ENCODE results near the gene DVL1.

DVL1 gene

DNA sequence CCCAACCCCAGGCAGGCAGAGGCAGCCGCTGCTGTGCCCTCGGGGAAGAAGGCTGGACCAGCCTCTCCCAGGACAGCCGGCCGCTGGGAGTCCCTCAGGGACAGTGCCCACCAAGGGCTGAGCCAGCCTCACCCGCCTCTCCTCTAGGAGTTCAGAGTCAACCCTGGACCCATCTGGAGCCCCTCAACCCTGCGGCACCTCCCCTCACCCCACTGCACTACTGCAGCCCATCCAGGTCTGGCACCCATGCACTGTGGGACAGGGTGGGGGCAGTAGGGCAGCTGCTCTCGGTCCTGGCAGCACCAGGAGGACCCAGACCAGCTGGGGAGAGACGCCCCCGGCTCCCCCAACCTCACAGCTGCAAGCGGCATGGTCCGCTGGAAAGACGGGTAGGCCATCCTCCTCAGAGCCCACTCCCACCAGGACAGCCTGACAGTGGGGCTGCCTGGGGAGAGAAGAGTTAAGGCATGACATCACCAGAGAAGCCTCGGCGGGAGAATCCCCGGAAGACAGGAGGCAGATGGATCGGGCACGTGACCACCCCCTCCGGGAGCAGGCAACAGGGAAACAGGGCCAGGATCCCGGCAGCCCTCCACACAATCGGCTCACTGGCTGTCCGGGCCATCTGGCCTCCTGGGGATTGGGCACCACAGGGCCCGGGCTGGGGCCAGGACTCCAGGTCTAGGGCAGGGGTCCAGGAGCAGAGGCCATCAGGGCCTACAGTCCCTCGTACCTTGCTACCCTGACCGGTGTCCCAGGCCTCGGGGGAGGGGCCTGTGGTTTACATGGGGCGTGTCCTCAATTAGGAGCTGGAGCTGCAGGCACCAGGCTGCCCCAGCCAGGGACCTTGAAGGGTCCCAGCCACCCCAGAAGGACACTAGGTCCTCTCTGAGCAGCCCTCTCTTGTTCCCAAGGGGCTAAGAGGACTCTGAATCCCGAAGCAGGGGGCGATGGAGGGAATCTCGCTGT lies 44.6 kb downstream of the DVL1 start:
- H3K36me3 ChIP-seq (ENCODE audit: control insufficient read depth, low read depth, low read length) = no peaks in the 10 kb centered on the region
- H3K27me3 ChIP-seq (ENCODE audit: control insufficient read depth, insufficient read depth, low read length) = peaks cover 6% of the 10 kb centered on the region
- H3K4me3 ChIP-seq (ENCODE audit: low read length) = peak overlapping the region; percentile 37
- peaks cover 20% of the 10 kb centered on the region for H3K4me1 ChIP-seq (ENCODE audit: control insufficient read depth, low read depth, low read length)
- H3K9ac ChIP-seq (ENCODE audit: low read length) = no peak overlapping the region
- no peak overlapping the region for H3K27ac ChIP-seq (ENCODE audit: low read length)
- H3K9me3 ChIP-seq (ENCODE audit: control insufficient read depth, low read depth, low read length) = no peaks in the 10 kb centered on the region

DNA sequence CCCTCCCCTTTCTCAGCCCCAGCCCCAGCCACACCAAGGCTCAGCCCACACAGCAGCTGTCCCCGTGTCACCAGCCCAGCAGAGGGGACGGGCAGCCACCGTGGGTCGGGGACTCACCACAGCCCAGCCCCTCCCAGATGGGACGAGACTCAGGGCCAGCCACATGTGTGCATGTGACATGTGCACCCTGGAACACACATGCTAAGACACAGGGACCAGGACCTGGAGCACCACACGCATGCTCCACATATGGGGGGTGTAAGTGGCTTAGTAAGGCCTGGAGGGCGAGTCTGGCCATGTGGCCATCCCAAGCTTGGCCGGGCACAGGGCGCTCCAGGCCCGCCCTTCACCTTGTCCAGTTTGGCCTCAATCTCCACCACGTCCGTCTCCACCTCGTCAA lies 45.5 kb downstream of the DVL1 start:
- Histone ChIP-seq H3K9ac (ENCODE audit: low read length) (no peak overlapping the region), H3K4me3 (ENCODE audit: low read length) (no peak overlapping the region), H3K36me3 (ENCODE audit: control insufficient read depth, low read depth, low read length) (no peaks in the 10 kb centered on the region), H3K4me1 (ENCODE audit: control insufficient read depth, low read depth, low read length) (peaks cover 20% of the 10 kb centered on the region), H3K27ac (ENCODE audit: low read length) (no peak overlapping the region), H3K9me3 (ENCODE audit: control insufficient read depth, low read depth, low read length) (no peaks in the 10 kb centered on the region), H3K27me3 (ENCODE audit: control insufficient read depth, insufficient read depth, low read length) (peaks cover 6% of the 10 kb centered on the region)

DNA sequence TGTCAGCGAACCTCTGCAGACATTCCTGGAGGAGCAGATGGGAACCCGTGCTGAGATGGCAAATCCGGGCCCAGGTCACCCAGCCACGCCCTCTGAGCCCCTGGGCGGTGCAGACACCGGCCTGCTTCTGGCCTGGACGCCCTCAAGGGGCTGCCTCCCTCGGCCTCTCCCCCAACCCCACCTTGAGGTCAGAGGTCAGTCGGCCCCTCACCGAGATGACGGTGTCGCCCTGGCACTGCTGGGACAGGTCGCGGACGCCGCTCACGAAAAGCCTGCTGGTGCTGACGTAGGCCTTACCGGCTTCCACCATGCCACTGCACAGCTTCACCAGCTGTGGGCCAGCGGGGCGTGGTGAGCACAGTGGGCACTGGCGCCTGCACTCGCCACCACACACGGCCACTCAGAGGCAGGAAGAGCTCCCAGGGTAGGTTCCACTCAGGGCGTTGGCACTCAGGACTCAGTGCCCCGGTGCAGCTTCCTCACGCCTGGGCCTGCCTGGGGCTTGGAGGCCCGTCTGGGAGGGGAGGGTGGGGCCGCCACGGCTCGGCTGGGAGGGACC lies 46.2 kb downstream of the DVL1 start:
- Histone ChIP-seq H3K36me3 (ENCODE audit: control insufficient read depth, low read depth, low read length) (no peaks in the 10 kb centered on the region), H3K9me3 (ENCODE audit: control insufficient read depth, low read depth, low read length) (no peaks in the 10 kb centered on the region), H3K4me3 (ENCODE audit: low read length) (no peak overlapping the region), H3K27ac (ENCODE audit: low read length) (no peak overlapping the region), H3K9ac (ENCODE audit: low read length) (no peak overlapping the region), H3K4me1 (ENCODE audit: control insufficient read depth, low read depth, low read length) (peaks cover 20% of the 10 kb centered on the region), H3K27me3 (ENCODE audit: control insufficient read depth, insufficient read depth, low read length) (peaks cover 6% of the 10 kb centered on the region)

DNA sequence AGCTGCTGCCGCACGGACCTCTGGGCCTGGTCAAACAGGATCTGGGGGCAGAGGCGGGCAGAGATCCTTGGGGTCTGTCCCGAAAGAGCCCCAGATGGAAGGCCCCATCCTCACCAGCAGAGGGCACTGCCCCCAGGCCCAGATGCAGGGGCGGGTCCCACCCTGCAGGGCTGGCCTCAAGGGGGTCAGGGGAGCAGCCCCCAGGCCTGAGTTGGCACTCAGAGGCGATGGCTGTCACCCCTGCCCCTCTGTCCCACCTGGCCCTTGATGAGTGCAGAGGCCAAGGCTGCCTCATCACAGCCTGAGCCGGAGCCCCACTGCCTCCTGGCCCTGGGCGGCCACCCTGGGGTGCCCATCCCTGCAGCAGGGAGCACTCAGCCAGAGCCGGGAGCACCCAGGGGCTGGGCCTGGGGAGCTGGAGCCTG lies 47.2 kb downstream of the DVL1 start:
- no peaks in the 10 kb centered on the region for H3K36me3 ChIP-seq (ENCODE audit: control insufficient read depth, low read depth, low read length)
- no peak overlapping the region for H3K4me3 ChIP-seq (ENCODE audit: low read length)
- H3K9ac ChIP-seq (ENCODE audit: low read length) = no peak overlapping the region
- no peaks in the 10 kb centered on the region for H3K9me3 ChIP-seq (ENCODE audit: control insufficient read depth, low read depth, low read length)
- H3K27ac ChIP-seq (ENCODE audit: low read length) = no peak overlapping the region
- peaks cover 19% of the 10 kb centered on the region for H3K4me1 ChIP-seq (ENCODE audit: control insufficient read depth, low read depth, low read length)
- peaks cover 5% of the 10 kb centered on the region for H3K27me3 ChIP-seq (ENCODE audit: control insufficient read depth, insufficient read depth, low read length)

DNA sequence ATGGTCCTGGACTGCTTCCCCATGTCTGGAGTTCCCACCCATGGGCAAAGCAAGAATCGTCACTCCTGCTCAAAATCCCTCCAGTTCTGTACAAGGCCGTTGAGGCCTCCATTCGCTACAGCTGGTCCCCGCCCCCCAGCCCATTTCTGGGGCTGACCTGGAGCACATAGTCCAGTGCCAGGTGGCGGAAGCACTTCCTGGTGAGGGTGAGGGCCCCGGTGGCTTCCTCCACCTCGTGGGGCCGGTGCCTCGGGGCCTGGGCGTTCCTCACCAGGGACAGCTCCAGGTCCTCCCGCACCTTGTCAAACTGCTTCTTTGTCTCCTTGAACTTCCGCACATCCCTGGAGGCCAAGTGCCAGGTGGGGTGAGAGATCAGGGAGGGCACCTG lies 48.9 kb downstream of the DVL1 start:
- Histone ChIP-seq H3K4me1 (ENCODE audit: control insufficient read depth, low read depth, low read length) (peaks cover 11% of the 10 kb centered on the region), H3K36me3 (ENCODE audit: control insufficient read depth, low read depth, low read length) (no peaks in the 10 kb centered on the region), H3K27me3 (ENCODE audit: control insufficient read depth, insufficient read depth, low read length) (no peaks in the 10 kb centered on the region), H3K4me3 (ENCODE audit: low read length) (no peak overlapping the region), H3K27ac (ENCODE audit: low read length) (no peak overlapping the region), H3K9me3 (ENCODE audit: control insufficient read depth, low read depth, low read length) (no peaks in the 10 kb centered on the region), H3K9ac (ENCODE audit: low read length) (no peak overlapping the region)

DNA sequence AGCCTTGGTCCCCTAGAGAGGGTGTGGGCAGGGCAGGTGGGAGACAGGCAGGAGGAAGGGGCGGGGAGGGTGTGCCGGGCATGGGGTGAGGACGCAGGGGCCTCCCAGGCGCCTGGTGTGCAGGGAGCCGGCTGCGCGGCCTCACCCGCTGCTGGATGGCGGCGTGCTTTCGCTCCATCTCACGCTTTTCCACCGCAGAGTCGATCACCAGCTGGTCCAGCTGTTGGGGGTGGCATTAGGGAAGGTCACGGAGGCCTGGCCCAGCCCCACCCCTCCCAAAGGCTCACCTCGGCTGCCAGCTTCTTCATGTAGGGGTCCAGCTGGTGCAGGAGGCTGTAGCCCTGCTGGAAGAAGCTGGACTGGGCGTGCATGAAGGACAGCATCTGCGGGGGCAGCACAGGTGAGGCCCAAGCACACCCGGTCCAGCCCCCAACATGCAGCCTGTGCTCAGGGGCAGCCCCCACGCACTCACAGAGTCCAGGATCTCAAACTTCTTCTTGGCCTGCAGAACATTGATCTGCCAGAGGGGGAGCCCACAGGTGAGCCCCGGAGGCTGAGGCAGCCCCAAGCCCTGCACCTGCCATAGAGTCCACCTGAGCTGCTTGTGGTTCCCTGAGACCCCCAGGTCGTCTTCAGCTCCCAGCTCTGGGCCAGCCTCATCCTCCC lies 49.4 kb downstream of the DVL1 start:
- H3K27me3 ChIP-seq (ENCODE audit: control insufficient read depth, insufficient read depth, low read length) = no peaks in the 10 kb centered on the region
- H3K4me1 ChIP-seq (ENCODE audit: control insufficient read depth, low read depth, low read length) = peaks cover 5% of the 10 kb centered on the region
- H3K36me3 ChIP-seq (ENCODE audit: control insufficient read depth, low read depth, low read length) = no peaks in the 10 kb centered on the region
- H3K4me3 ChIP-seq (ENCODE audit: low read length) = no peak overlapping the region
- no peaks in the 10 kb centered on the region for H3K9me3 ChIP-seq (ENCODE audit: control insufficient read depth, low read depth, low read length)
- no peak overlapping the region for H3K9ac ChIP-seq (ENCODE audit: low read length)
- H3K27ac ChIP-seq (ENCODE audit: low read length) = no peak overlapping the region

DNA sequence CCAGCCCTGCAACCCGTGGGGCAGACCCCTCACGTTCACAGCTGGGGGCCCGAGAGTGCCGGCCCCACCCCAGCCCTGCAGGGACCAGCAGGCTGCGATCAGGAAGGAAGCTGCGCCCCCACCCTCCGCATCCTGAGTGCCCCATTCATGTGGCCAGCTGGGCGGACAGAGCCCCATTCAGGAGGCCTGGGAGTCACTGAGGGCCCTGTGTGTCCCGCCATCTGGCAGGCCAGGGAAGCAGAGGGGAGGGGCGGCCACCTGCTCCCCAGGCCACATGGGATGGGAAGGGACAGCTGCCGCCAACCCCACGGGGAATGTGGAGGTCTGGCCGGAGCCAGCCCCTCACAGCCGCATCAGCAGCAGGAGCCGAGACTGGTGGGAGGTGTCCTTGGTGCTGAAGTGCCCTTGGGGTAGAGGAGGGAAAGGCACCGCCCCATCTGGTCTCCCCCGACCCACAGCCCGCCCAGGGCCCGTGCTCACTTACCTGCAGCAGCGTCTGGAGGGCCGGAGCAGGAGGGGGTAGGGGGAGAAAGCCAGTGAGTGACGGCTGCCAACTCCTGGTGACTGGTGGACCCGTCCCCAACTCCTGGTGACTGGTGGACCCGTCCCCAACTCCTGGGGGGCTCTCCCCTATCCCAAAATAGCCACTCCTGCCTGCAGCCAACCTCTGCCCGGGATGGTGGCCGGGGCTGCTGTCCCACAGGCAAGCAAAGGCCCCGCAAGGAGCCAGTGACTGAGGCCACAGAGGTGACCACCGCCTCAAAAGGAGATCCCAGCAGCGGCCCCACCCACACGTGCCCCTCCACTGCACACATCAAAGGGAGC lies 50.1 kb downstream of the DVL1 start:
- Histone ChIP-seq H3K27me3 (ENCODE audit: control insufficient read depth, insufficient read depth, low read length) (no peaks in the 10 kb centered on the region), H3K4me3 (ENCODE audit: low read length) (no peak overlapping the region), H3K4me1 (ENCODE audit: control insufficient read depth, low read depth, low read length) (no peaks in the 10 kb centered on the region), H3K9me3 (ENCODE audit: control insufficient read depth, low read depth, low read length) (no peaks in the 10 kb centered on the region), H3K9ac (ENCODE audit: low read length) (no peak overlapping the region), H3K27ac (ENCODE audit: low read length) (no peak overlapping the region), H3K36me3 (ENCODE audit: control insufficient read depth, low read depth, low read length) (no peaks in the 10 kb centered on the region)

DNA sequence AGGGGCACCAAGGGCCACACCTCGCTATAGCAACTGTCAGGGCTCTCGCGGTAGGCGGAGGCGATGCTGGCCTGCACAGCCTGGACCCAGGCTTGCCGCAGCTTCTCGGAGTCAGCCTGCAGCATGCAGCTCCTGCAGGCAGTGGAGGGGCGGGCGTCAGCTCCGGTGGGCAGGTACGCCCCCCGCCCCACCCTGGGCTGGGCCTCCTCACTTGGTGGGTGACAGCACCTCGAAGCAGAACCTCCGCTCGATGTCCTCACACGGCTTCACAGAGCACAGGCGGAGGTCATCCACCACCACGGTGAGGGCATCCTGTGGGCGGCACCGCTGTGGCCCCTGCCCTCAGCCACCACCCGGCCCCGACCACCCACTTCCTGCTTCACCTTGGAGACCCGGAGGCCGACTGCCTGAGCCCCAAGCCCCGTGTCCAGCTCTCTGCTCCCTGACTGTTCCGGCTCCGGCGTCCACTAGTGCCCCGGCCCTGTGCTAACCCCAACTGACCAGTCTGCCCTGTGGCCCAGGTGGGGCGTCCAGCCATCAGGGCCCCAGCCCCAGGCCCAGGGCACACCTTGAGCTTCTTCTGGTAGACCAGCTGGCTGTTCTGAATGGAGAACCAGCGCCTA lies 51.3 kb downstream of the DVL1 start:
- Histone ChIP-seq H3K4me3 (ENCODE audit: low read length) (no peak overlapping the region), H3K27me3 (ENCODE audit: control insufficient read depth, insufficient read depth, low read length) (no peaks in the 10 kb centered on the region), H3K36me3 (ENCODE audit: control insufficient read depth, low read depth, low read length) (no peaks in the 10 kb centered on the region), H3K9ac (ENCODE audit: low read length) (no peak overlapping the region), H3K9me3 (ENCODE audit: control insufficient read depth, low read depth, low read length) (no peaks in the 10 kb centered on the region), H3K27ac (ENCODE audit: low read length) (no peak overlapping the region), H3K4me1 (ENCODE audit: control insufficient read depth, low read depth, low read length) (no peaks in the 10 kb centered on the region)

DNA sequence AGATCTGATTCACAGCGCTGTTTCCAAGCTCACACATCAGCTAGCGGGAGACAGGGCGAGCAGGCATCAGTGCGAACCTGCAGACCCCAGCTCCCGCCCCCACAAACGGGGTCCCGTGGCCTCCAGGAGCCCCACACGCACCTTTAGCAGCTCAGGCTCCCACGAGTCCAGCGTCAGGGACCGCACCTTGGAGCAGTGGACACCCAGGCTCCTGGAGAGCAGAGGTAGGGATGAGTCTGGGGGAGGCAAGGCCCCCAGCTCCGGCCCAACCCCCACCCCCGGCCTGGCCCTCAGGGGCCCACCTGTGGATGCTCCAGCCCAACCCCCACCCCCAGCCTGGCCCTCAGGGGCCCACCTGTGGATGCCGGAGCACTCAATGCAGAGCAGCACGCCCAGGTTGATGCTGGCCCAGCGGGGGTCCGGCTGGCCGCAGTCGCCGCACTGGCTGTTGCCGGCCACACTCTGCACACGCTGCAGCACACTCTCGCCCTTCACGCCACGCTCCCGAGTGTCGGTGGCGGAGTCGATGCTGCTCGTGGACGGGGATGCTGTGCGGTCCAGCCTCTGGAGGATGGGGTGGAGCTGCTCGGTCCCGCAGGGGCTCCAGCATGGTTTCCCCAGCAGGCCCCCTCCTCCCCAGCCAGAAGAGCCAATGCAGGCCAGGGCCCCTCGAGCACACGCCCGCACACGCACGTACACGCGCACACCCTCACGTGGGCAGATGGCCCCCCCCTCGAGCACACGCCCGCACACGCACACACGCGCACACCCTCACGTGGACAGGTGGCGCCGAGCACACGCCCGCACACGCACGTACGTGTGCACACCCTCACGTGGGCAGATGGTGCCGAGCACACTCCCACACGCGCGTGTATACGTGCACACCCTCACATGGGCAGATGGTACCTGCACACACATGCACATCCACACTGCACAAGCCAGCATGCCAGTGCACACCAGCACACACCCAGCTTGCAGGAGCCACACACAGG lies 52.9 kb downstream of the DVL1 start:
- Histone ChIP-seq H3K4me1 (ENCODE audit: control insufficient read depth, low read depth, low read length) (no peaks in the 10 kb centered on the region), H3K27me3 (ENCODE audit: control insufficient read depth, insufficient read depth, low read length) (no peaks in the 10 kb centered on the region), H3K9me3 (ENCODE audit: control insufficient read depth, low read depth, low read length) (no peaks in the 10 kb centered on the region), H3K4me3 (ENCODE audit: low read length) (no peak overlapping the region), H3K27ac (ENCODE audit: low read length) (no peak overlapping the region), H3K9ac (ENCODE audit: low read length) (no peak overlapping the region), H3K36me3 (ENCODE audit: control insufficient read depth, low read depth, low read length) (no peaks in the 10 kb centered on the region)
